ENCODE data around the gene ADAM11. TPM values are rescaled to one million over a fixed set of nuclear protein-coding genes. Genes with fewer than 3 reads are reported as not detected.

The ADAM11 gene
- total RNA-seq, 4 donors from 2014 or later = 0.10 to 4.2 (median 1.3) TPM

GRCh38 chr17:44781551-44782325 is 22.9 kb downstream of the ADAM11 start:
- Histone ChIP-seq H3K4me1 (peaks cover 0 to 53% (median 11%) of the 10 kb centered on the region in 3 donors), H3K27ac (peak overlapping the region; percentile 18 to 79 (median 66)), H3K36me3 (no peaks in the 10 kb centered on the region), H3K4me3 (no peak overlapping the region), H3K9me3 (no peaks in the 10 kb centered on the region), H3K27me3 (no peaks in the 10 kb centered on the region)
- WGBS, 2 donors (ENCODE audit: low coverage in 1 of 2) = 24% methylated on average over 3 of the region's 17 CpGs; no CpG with 5 or more reads in 1 of the 2 donors
- TF ChIP-seq EP300 (IDR thresholded peaks at IDR 0.05) (no peak), POLR2A (IDR thresholded peaks at IDR 0.05) (no peak), POLR2AphosphoS5 (IDR thresholded peaks at IDR 0.05) (no peak), CTCF (IDR thresholded peaks at IDR 0.05) (no peak)
- ATAC-seq = no peak

- TF ChIP-seq CTCF (IDR thresholded peaks at IDR 0.05) (no peak), POLR2A (IDR thresholded peaks at IDR 0.05) (no peak), POLR2AphosphoS5 (IDR thresholded peaks at IDR 0.05) (no peak), EP300 (IDR thresholded peaks at IDR 0.05) (no peak)
- H3K4me1 ChIP-seq = peaks cover 0 to 58% (median 17%) of the 10 kb centered on the region in 3 donors
- peak overlapping the region; percentile 18 to 79 (median 66) for H3K27ac ChIP-seq
These were observed 23.6 kb downstream of the ADAM11 start for GRCh38 chr17:44782326-44782850.

GRCh38 chr17:44785921-44786320 is 27.1 kb downstream of the ADAM11 start:
- H3K9me3 ChIP-seq = no peaks in the 10 kb centered on the region
- no peak for ATAC-seq
- H3K27me3 ChIP-seq = no peaks in the 10 kb centered on the region
- peaks cover 0 to 49% (median 11%) of the 10 kb centered on the region in 3 donors for H3K4me1 ChIP-seq
- peak overlapping the region in 2 of 4 donors; percentile 25 to 56 for H3K27ac ChIP-seq
- TF ChIP-seq POLR2AphosphoS5 (IDR thresholded peaks at IDR 0.05) (no peak), EP300 (IDR thresholded peaks at IDR 0.05) (no peak), POLR2A (IDR thresholded peaks at IDR 0.05) (no peak), CTCF (IDR thresholded peaks at IDR 0.05) (no peak)
- no CpG with 5 or more reads among the region's 7 CpGs for WGBS, 2 donors (ENCODE audit: low coverage in 1 of 2)
- H3K36me3 ChIP-seq = no peaks in the 10 kb centered on the region
- no peak overlapping the region for H3K4me3 ChIP-seq

More at GRCh38 chr17:44782326-44782850, 23.6 kb downstream of the ADAM11 start:
- H3K4me3 ChIP-seq = peak overlapping the region in 1 of 2 donors; percentile 8
- 22 to 62% methylated on average over 1 to 6 of the region's 11 CpGs for WGBS, 2 donors (ENCODE audit: low coverage in 1 of 2)
- H3K27me3 ChIP-seq = no peaks in the 10 kb centered on the region
- ATAC-seq = no peak
- no peaks in the 10 kb centered on the region for H3K9me3 ChIP-seq
- no peaks in the 10 kb centered on the region for H3K36me3 ChIP-seq

- TF ChIP-seq CTCF (IDR thresholded peaks at IDR 0.05) = no peak
- no peak for TF ChIP-seq POLR2A (IDR thresholded peaks at IDR 0.05)
- no peak for TF ChIP-seq EP300 (IDR thresholded peaks at IDR 0.05)
- TF ChIP-seq POLR2AphosphoS5 (IDR thresholded peaks at IDR 0.05) = no peak
- H3K27ac ChIP-seq = peak overlapping the region in 3 of 4 donors; percentile 25 to 56 (median 40)
These were observed 27.8 kb downstream of the ADAM11 start for GRCh38 chr17:44786551-44787081.

More at GRCh38 chr17:44786551-44787081, 27.8 kb downstream of the ADAM11 start:
- H3K9me3 ChIP-seq = no peaks in the 10 kb centered on the region
- H3K4me1 ChIP-seq = peaks cover 0 to 42% (median 11%) of the 10 kb centered on the region in 3 donors
- 13% methylated on average over 11 of the region's 16 CpGs; no CpG with 5 or more reads in 1 of the 2 donors for WGBS, 2 donors (ENCODE audit: low coverage in 1 of 2)
- no peaks in the 10 kb centered on the region for H3K27me3 ChIP-seq
- no peak for ATAC-seq
- H3K4me3 ChIP-seq = no peak overlapping the region
- H3K36me3 ChIP-seq = no peaks in the 10 kb centered on the region

Data from gastroesophageal sphincter (tissue), 4 donors.